Measurements from ENCODE around the gene SPRR2G.
"Not testable (repeated sequence)": the region's sequence is repeated elsewhere in the genome, so short reads cannot be mapped to it uniquely, and the experiment has no call there.

The SPRR2G gene

DNA sequence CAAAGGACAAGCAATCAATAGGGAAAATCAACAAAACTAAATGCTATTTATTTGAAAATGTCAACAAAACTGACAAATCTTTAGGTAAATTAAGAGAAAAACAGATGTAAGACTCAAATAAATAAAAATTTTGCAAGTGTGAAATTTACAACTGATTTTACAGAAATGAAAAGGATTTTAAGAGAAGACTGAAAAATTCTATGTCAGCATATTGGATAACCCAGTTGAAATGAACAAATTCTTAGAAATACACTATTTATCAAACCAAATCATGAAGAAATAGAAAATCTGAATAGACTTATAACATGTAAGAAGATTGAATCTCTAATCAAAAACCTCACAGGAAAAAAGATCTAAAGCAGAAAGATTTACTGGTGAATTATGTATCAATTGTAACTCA lies 29.7 kb downstream of the SPRR2G start:
- Histone ChIP-seq H3K4me2 (ENCODE audit: low read depth, low read length, poor library complexity, severe bottlenecking) (no peak overlapping the region), H3K4me3 (ENCODE audit: insufficient read depth, low read length, poor library complexity, severe bottlenecking) (no peak overlapping the region), H3K27me3 (ENCODE audit: low read length) (no peaks in the 10 kb centered on the region)

GRCh38 chr1:153119491-153119971 lies 31.2 kb downstream of the SPRR2G start:
- H4K20me1 ChIP-seq (ENCODE audit: low read depth, low read length), result no peaks in the 10 kb centered on the region
- no peak overlapping the region for H3K4me3 ChIP-seq (ENCODE audit: insufficient read depth, low read length, poor library complexity, severe bottlenecking)
- H3K9me2 ChIP-seq (replicated peaks; ENCODE audit: insufficient read depth, low read length), result no peaks in the 10 kb centered on the region
- H3K27ac ChIP-seq (ENCODE audit: low read depth, low read length), result no peak overlapping the region
- H3K27me3 ChIP-seq (ENCODE audit: low read length), result no peaks in the 10 kb centered on the region
- H3K4me2 ChIP-seq (ENCODE audit: low read depth, low read length, poor library complexity, severe bottlenecking), result no peak overlapping the region
- H3K9me3 ChIP-seq (ENCODE audit: insufficient read depth, low read length), result no peaks in the 10 kb centered on the region
- H3K9ac ChIP-seq (ENCODE audit: low read length), result no peak overlapping the region
- TF ChIP-seq CTCF (IDR thresholded peaks at IDR 0.05; ENCODE audit: insufficient read depth, low read length, poor library complexity, severe bottlenecking), result no peak
- TF ChIP-seq EZH2phosphoT487 (conservative IDR thresholded peaks at IDR 0.05; ENCODE audit: low read length), result no peak
- no peaks in the 10 kb centered on the region for H3K79me2 ChIP-seq (ENCODE audit: insufficient read depth, low read length)
- no peaks in the 10 kb centered on the region for H3F3A ChIP-seq (ENCODE audit: insufficient read depth)
- H2AFZ ChIP-seq (ENCODE audit: low read depth, low read length, severe bottlenecking), result no peak overlapping the region
- no peaks in the 10 kb centered on the region for H3K36me3 ChIP-seq (ENCODE audit: low read length)

More for the DNA sequence above, 29.7 kb downstream of the SPRR2G start:
- no peaks in the 10 kb centered on the region for H3K9me2 ChIP-seq (replicated peaks; ENCODE audit: insufficient read depth, low read length)
- no peaks in the 10 kb centered on the region for H3K79me2 ChIP-seq (ENCODE audit: insufficient read depth, low read length)
- no peaks in the 10 kb centered on the region for H3K9me3 ChIP-seq (ENCODE audit: insufficient read depth, low read length)
- no peak overlapping the region for H2AFZ ChIP-seq (ENCODE audit: low read depth, low read length, severe bottlenecking)
- no peaks in the 10 kb centered on the region for H4K20me1 ChIP-seq (ENCODE audit: low read depth, low read length)
- no peak overlapping the region for H3K9ac ChIP-seq (ENCODE audit: low read length)
- H3F3A ChIP-seq (ENCODE audit: insufficient read depth), result no peaks in the 10 kb centered on the region
- no peaks in the 10 kb centered on the region for H3K36me3 ChIP-seq (ENCODE audit: low read length)
- TF ChIP-seq CTCF (IDR thresholded peaks at IDR 0.05; ENCODE audit: insufficient read depth, low read length, poor library complexity, severe bottlenecking) (no peak), EZH2phosphoT487 (conservative IDR thresholded peaks at IDR 0.05; ENCODE audit: low read length) (no peak)
- H3K27ac ChIP-seq (ENCODE audit: low read depth, low read length), result no peak overlapping the region

DNA sequence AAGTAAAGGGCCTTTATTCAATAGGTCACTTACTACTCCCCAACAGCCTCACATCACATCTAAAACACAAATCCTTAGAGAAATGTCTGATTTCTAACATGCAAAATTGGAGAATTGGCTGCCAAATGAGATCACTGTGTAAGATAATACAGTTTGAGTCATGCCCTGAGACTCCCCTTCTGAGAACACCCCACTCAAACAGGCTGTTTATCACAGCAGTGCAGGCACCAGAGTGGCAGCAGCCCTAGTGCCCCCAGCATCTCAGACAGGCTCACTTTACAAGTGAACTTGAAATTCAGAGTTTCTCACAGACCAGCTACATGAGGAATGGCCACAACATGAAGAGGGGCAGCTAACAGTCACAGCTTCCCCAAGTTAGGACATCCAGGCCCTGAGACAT lies 35.4 kb downstream of the SPRR2G start:
- H3K27me3 ChIP-seq (ENCODE audit: low read length); H3K79me2 ChIP-seq (ENCODE audit: insufficient read depth, low read length); H2AFZ ChIP-seq (ENCODE audit: low read depth, low read length, severe bottlenecking); H3F3A ChIP-seq (ENCODE audit: insufficient read depth); H3K27ac ChIP-seq (ENCODE audit: low read depth, low read length); H3K4me3 ChIP-seq (ENCODE audit: insufficient read depth, low read length, poor library complexity, severe bottlenecking); H4K20me1 ChIP-seq (ENCODE audit: low read depth, low read length); H3K4me2 ChIP-seq (ENCODE audit: low read depth, low read length, poor library complexity, severe bottlenecking); H3K9me2 ChIP-seq (replicated peaks; ENCODE audit: insufficient read depth, low read length); H3K9me3 ChIP-seq (ENCODE audit: insufficient read depth, low read length); H3K36me3 ChIP-seq (ENCODE audit: low read length); H3K9ac ChIP-seq (ENCODE audit: low read length): not testable (repeated sequence)

GRCh38 chr1:153113416-153113815 lies 37.3 kb downstream of the SPRR2G start, which contains the start of gene SPRR2F:
SPRR2F (minus strand) TSS chr1:153113516; CDS start chr1:153112733, 783 bp downstream.
- Histone ChIP-seq H3K9me3 (ENCODE audit: insufficient read depth, low read length) (no peaks in the 10 kb centered on the region), H3K36me3 (ENCODE audit: low read length) (no peaks in the 10 kb centered on the region), H3K9me2 (replicated peaks; ENCODE audit: insufficient read depth, low read length) (no peaks in the 10 kb centered on the region), H3K4me2 (ENCODE audit: low read depth, low read length, poor library complexity, severe bottlenecking) (no peak within 1 kb of the TSS), H3K27ac (ENCODE audit: low read depth, low read length) (no peak within 1 kb of the TSS), H2AFZ (ENCODE audit: low read depth, low read length, severe bottlenecking) (no peak within 1 kb of the TSS), H3K79me2 (ENCODE audit: insufficient read depth, low read length) (no peaks in the 10 kb centered on the region), H3K9ac (ENCODE audit: low read length) (no peak within 1 kb of the TSS), H4K20me1 (ENCODE audit: low read depth, low read length) (no peaks in the 10 kb centered on the region), H3K27me3 (ENCODE audit: low read length) (no peaks in the 10 kb centered on the region), H3K4me3 (ENCODE audit: insufficient read depth, low read length, poor library complexity, severe bottlenecking) (no peak within 1 kb of the TSS), H3F3A (ENCODE audit: insufficient read depth) (no peaks in the 10 kb centered on the region)
- no peak for TF ChIP-seq CTCF (IDR thresholded peaks at IDR 0.05; ENCODE audit: insufficient read depth, low read length, poor library complexity, severe bottlenecking)
- TF ChIP-seq EZH2phosphoT487 (conservative IDR thresholded peaks at IDR 0.05; ENCODE audit: low read length), result no peak

DNA sequence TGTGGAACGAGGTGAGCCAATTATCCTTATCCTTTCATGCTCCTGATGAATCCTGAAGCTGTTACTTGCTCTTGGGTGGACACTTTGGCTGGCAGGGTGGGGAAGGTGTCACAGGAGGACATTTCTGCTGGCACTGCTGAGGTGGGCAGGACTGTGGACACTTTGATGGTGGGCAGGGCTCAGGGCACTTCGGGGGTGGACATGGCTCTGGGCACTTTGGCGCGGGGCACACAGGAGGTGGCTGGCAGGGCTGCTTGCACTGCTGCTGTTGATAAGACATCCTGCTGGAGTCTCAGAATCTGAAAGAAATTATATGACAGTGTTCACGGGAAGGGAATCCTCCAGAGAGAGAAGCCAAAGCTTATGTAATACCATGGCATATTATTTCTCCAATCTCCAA lies 38.2 kb downstream of the SPRR2G start:
- H3F3A ChIP-seq (ENCODE audit: insufficient read depth); H3K9me3 ChIP-seq (ENCODE audit: insufficient read depth, low read length); H3K36me3 ChIP-seq (ENCODE audit: low read length); H3K79me2 ChIP-seq (ENCODE audit: insufficient read depth, low read length); H3K4me2 ChIP-seq (ENCODE audit: low read depth, low read length, poor library complexity, severe bottlenecking); H3K27ac ChIP-seq (ENCODE audit: low read depth, low read length); H3K9ac ChIP-seq (ENCODE audit: low read length); H3K4me3 ChIP-seq (ENCODE audit: insufficient read depth, low read length, poor library complexity, severe bottlenecking); H4K20me1 ChIP-seq (ENCODE audit: low read depth, low read length); H3K27me3 ChIP-seq (ENCODE audit: low read length); H2AFZ ChIP-seq (ENCODE audit: low read depth, low read length, severe bottlenecking); H3K9me2 ChIP-seq (replicated peaks; ENCODE audit: insufficient read depth, low read length): not testable (repeated sequence)

All from SU-DHL-6 (cell line).